ENCODE measurements around the gene PLA2G4A.

The PLA2G4A gene

GRCh38 chr1:186923486-186923885 lies 94.7 kb downstream of the PLA2G4A start:
- DNase-seq: no peak

DNA sequence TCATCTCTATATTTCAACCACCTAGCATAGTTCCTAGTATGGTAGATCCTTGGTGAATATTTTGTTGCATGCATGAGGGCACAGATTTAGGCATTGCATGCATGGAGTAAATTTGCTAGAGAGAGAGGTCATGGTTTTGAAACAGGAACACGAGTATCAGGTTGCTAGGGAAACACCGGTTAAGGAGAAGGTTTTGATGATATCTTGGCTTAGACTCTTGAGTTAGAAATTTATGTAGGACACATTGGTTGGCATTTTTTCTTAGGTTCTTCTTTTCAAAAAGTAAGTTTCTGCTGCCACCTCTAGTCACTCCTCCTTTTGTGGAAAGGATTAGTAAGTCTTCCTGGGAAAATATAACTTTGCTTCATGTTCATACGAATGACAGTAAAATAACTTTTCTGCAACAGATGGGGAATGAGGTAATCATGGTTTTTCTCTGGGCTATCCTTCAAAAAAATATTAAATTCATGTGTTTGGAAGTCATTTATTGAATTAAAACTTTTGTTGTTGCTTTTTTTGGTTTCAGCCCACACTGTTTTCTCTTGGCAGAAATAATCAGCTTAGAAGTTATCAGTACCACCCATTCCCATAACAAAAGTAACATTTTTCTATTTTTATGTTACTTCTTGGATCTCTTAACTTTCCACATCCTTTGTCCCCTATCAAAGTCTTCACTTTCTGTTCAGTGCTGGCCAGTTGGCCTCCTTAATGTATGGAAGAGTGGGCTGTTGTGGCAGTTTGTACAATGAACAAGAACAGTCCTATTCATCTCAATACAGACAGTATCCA lies 97.3 kb downstream of the PLA2G4A start:
- no peak for DNase-seq

DNA sequence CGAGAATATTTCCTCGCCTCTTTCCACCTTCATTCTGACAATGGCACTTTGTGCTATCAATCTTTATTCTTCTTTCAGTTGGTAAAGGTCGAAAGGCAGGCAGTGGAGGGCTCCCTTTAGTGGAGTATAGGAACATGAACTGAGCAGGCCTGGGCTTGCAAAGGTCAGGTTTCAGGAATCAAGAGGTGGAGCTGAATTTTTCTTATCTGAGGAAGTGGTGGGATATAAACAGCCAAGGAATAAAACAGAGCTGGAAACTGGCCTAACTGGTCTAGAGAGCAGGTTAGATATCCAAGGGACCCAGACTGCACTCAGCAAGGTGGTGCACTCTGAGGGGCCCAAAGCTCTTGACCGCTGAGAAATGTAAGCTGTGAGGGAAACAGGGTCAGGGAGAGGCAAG lies 99.1 kb downstream of the PLA2G4A start:
- DNase-seq: no peak

GRCh38 chr1:186930238-186930637 lies 101.5 kb downstream of the PLA2G4A start:
- DNase-seq: no peak

DNA sequence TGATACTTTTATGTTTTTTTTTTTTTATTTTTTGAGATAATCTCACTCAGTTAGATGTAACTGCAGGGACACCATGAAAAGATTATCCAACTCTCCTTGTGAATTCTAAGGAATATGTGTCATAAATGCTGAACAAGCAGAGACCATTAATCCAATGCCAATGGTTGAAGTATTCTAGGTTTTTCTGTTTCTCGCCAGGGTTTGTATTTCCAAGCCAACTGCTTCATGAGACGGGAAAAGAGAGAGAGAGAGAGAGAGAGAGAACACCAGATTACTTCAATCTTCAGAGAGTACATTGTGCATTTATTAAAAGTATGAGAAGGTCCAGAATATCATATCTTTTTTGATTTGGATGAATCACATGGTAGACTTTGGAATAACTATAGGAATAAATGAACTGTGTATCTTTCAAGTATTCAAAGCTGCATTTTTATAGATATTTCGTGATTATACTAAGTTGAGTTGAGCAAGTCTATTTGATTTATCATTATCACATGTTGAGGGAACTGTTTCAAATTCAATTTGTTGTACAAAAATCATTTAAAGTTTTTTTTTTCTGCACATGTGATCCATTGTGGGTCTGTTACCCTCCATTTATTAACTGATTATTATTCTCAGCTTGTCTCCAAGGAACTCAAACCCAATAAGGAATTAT lies 108.4 kb downstream of the PLA2G4A start:
- DNase-seq: no peak

- DNase-seq: no peak
Observed at GRCh38 chr1:186943891-186944686, 115.3 kb downstream of the PLA2G4A start.

DNA sequence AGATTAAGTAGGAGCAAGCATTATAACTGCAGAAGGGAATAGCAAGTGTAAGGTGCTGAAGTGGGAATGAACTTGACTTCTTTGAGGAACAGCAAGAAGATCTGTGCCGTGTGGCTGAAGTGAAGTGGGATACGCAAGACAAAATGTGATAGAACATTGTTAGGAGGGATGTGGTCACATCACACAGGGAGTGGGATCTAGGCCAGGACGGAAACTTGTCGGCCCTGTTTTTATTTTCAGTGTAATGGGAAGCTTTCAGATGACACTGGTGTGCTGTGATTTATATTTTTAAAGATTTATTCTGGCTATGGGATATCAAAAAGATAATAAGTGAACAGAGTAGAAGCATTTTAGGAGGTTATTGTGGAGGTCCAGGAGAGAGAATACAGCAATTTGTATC lies 116.4 kb downstream of the PLA2G4A start:
- no peak for DNase-seq

GRCh38 chr1:186948535-186948934 lies 119.8 kb downstream of the PLA2G4A start:
- no peak for DNase-seq

DNA sequence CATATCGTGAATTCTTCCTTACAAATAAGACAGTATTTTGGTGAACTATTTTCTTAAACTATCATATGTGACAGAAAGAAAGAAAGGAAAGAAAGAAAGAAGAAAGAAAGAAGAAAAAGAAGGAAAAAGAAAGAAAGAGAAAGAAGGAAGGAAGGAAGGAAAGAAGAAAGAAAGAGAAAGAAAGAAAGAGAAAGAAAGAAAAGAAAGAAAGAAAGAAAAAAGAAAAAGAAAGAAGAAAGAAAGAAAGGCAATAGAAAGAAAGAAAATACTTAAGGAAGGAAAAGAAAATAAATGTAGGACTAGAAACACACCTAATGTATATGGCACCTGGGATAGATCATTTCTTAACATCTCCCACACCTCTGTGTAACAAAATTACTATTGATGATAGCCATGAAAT lies 120.4 kb downstream of the PLA2G4A start:
- DNase-seq: no peak

DNA sequence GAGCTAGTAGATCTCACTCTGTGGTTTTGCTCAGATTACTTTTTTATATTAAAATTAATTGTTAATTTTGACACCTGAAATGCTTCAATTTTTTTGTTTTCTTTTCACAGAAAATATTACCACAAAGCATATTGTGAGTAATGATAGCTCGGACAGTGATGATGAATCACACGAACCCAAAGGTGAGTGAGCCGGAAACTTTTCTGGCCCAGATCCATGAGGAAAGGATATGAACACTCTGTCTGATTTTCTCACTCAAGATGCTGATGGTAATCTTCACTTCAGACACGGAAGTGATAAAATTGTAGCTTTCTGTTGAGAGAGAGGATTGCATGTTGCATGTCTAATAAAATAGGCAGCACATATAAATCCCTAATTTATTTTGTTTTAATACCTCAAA lies 121.8 kb downstream of the PLA2G4A start:
- no peak for DNase-seq

GRCh38 chr1:186953876-186954275 lies 125.1 kb downstream of the PLA2G4A start:
- no peak for DNase-seq

DNA sequence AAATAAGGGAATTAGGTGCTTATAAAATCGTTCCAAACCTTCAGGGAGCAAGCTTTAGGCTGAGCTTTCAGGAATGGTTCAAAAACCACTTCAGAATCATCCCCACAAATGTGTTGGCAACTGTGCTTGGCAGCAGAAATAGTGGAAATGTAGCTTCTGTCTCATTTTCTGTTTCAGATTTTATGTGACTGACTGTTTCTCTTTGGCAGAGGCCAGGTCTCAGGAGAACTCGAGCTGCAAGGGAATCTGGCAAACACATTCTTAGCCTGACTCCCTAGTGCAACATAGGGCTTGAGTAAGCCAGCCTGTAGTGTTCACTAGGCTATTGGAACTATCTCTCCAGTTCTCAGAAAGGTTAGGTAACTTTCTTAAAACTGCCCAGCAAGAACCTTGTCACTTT lies 128.6 kb downstream of the PLA2G4A start:
- no peak for DNase-seq

- no peak for DNase-seq
Observed at GRCh38 chr1:186958520-186958919, 129.8 kb downstream of the PLA2G4A start.

GRCh38 chr1:186960861-186961260 lies 132.1 kb downstream of the PLA2G4A start:
- DNase-seq: no peak

DNA sequence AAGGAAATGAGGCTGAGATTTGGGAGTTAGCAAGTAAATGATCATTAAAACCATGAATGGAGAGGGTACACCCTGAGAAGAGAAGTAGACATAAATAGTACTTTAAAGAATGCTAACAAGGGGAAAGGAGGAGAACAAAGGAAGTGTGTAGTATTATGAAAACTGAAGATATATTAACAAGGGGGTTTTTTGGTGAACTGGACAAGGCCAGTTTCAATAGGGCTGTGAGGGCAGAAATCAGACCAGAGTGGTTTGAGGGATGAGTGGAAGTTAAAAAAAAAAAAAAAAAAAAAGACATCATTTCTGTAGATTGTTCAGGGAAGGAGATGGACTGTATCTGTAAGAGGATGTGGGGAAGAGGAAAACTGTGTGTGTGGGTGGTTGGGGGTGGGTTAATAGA lies 137.1 kb downstream of the PLA2G4A start:
- no peak for DNase-seq

DNA sequence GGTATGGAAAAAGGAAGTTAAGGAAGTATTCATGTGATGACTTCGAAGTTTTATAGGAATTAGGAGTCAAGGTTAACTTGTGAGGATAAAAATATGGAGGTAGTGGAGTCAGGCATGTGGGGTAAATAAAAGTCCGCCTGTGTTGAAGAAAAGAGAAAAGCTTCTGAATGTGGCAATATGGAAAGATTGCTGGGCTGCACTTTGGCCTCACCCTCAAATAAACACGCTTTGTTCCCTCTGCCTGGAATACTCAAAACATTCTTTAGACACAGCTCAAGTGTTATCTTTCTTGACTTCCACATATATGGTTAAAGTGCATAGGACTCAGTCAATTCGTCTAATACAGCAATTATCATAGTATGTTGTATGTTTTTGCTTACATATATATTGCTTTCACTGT lies 137.7 kb downstream of the PLA2G4A start:
- no peak for DNase-seq

GRCh38 chr1:186967656-186968394 lies 139.1 kb downstream of the PLA2G4A start:
- DNase-seq: no peak

- no peak for DNase-seq
Observed at GRCh38 chr1:186974774-186975181, 146.0 kb downstream of the PLA2G4A start.

DNA sequence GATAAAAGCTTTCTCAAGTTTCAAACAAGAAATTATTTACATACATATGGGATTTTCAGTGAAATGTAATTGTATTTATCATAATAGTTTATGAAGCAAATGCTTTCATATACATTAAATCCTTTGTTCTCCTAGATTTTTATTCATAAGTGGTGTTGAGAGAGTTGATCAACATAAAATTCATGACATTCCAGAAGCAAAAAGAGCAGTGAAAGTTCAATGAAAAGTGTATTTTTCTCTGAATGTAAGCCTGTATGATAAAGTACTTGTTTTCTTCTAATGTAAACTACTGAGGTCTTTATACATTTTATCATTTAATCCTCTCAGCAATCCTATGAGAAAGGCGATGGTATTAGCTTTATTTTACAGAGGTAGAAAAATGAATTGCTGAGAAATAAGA lies 146.5 kb downstream of the PLA2G4A start:
- DNase-seq: no peak

DNA sequence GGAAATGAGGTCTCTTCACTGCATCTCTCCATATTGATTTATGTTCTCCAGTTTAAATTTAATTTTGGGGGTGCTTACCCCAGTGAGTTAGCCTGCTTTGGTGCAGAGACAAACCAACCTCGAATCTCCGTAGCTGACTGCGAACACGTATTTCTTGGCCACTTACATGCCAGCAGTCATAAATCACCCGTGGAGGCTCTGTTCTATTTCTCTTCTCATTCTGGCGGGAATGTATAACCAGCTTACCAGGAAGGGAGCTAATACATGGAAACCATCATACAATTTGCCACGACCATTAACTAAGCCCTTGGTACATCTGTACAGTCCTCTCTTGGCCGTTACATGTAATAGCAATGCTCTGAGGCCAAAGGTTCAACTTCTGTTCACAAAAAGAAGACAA lies 148.0 kb downstream of the PLA2G4A start:
- DNase-seq: no peak

DNA sequence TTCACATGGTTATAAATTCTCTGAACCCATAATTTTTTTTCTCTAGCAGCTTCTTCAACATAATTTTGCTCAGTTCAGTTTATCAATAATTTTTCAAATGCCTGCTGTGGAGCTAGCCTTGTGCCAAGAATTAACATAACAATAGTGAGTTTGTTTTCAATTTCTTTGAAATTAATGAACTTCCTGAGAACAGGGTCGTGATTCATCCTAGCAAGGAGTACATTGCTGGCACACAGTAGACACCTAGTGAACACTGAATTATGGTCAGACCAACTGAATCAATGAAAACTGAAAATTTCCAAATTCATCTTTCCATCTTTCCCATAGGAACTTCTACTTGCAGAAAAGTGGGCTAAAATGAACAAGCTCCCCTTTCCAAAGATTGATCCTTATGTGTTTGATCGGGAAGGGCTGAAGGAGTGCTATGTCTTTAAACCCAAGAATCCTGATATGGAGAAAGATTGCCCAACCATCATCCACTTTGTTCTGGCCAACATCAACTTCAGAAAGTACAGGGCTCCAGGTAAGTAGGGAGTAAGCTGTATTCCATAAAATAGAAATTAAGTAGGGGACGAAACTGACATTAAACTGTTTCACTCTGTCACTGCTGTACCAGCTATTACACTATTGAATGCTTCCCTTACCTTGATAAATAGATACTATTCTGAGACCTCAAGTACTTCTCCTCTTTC lies 148.7 kb downstream of the PLA2G4A start:
- DNase-seq: no peak
